Subcutaneous adipose tissue (tissue), 4 donors: ENCODE results near the gene CSNK2A1. TPM values are rescaled to one million over a fixed set of nuclear protein-coding genes. Genes with fewer than 3 reads are reported as not detected.

Source experiments
- total RNA-seq, 4 donors: library from RNA; depleted of rRNA; stranded (reverse); fragments of >200 nt; gene quantifications; one replicate each; pipeline ENCODE4 v1.1.0, GENCODE V29; 2016
- TF ChIP-seq, protein P1 (sequence below): fragments of 450-650 bp; IDR thresholded peaks from one replicate; pipeline ENCODE4 v1.5.1; 2016; ENCODE audit warnings: low read depth, mild to moderate bottlenecking, control low read depth, antibody characterized with exemption, moderate library complexity

The CSNK2A1 gene
- total RNA-seq, 4 donors from 2014 or later: 63.0 to 103 (median 78.3) TPM

GRCh38 chr20:434661-435419, 108.8 kb downstream of the CSNK2A1 start:
- TF ChIP-seq, protein P1, sequence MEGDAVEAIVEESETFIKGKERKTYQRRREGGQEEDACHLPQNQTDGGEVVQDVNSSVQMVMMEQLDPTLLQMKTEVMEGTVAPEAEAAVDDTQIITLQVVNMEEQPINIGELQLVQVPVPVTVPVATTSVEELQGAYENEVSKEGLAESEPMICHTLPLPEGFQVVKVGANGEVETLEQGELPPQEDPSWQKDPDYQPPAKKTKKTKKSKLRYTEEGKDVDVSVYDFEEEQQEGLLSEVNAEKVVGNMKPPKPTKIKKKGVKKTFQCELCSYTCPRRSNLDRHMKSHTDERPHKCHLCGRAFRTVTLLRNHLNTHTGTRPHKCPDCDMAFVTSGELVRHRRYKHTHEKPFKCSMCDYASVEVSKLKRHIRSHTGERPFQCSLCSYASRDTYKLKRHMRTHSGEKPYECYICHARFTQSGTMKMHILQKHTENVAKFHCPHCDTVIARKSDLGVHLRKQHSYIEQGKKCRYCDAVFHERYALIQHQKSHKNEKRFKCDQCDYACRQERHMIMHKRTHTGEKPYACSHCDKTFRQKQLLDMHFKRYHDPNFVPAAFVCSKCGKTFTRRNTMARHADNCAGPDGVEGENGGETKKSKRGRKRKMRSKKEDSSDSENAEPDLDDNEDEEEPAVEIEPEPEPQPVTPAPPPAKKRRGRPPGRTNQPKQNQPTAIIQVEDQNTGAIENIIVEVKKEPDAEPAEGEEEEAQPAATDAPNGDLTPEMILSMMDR: no peak

DNA sequence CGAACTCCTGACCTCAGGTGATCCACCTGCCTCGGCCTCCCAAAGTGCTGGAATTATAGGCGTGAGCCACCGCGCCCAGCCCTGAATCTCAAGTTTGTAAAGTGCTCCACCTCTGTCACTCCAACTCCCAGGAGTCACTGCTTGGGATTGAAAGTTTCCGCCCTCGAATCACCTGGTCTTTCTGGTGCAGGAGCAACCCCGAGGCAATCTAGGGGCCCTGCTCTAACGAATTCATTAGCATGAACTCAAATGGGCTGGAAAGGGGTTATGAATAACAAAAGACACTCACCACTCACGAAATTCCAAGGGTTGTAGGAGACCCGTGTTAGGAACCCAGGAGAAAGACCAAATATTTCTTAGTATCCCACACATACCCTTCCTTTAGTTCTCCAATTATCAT, 109.4 kb downstream of the CSNK2A1 start:
- TF ChIP-seq, protein P1: no peak

- TF ChIP-seq, protein P1: no peak
Measured at GRCh38 chr20:433300-433975, 110.2 kb downstream of the CSNK2A1 start.

DNA sequence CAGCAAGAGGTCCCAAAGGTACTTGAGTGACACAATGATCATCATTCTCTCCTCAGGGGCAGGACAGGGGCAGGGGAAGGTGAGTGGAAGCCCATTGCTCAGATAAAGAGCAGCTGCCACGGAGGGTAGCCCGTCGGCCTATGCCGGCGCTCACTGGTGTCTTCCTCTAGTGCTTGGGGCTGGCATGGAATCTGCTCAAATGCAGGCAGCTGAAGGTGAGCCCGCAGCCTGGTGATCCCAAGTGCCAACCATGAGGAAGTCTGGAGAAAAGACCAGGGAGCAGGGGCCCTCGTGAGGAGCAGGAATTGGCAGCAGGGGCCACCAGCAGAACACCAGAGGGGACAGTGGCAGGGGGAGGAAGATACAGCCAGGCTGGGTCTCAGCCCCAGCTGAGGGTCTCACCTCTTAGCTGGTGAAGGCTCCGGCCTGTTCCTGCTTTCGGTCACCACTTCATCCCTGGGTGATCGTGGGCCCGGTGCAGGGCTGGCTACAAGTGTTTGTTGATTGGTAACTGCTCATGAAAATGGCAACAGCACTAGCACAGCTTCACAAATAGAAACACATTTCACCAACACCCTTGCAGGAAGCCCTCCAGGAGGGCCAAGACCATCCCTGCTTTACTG, 110.8 kb downstream of the CSNK2A1 start:
- TF ChIP-seq, protein P1: no peak

DNA sequence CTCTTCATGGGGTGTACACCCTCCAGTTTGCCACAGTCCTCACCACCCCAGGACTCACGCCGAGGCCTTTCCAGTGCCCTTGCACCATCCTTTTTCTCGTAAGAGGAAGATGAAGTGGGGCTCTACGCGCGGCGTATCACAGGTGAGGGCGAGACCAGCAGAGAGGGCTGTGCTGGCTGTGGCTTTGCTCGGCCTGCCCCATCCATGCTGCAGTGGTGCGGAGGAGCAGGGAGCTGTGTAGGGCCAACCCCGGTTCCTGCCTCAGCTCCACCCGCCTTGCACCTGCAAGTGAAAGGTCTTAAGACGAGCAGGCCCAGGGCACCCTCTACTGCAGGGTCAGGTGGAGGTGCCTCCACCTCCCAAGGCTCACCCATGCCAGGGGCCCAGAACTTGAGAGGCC, 111.4 kb downstream of the CSNK2A1 start:
- TF ChIP-seq, protein P1: no peak

DNA sequence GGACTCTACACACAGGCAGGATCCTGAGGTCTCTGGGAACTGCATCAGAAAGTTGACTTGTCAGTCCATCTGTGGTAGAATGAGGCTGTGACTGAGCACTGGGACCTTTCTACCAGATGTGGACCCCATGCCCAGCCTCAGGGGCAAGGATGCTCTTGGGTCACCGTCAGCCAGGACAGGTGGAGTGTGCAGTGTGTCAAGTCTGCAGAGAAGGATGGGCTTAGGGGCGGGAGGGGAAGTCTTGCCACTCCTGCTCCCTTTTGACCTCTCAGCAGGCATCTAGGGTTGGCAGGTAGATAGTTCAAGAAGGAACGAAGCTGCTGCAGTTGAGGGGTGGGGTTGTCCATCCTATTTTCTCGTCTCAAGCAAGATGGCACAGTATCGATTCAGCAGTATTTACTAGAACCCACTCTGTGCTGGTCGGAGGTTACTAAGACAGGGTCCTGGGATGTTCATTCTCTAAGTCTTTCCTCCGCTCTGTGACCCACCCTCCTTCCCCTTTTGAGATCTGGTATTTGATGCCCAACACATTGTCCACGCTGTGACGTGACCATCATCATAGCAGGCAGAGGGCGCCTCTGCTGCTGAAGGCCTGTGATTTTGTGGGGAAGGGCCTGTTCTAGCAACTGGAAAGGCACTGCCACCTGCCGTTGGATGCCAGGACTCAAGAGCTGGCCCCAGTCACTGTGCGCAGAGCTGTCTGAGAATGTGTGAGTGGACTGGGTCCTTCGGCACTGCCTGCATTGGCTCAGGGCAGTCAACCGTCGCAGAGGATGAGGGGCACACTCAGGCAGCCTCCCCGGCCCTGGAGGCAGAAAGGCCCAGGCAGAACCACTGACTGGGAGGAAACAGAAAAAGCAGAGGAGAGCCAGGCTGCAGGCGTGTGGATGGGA, 112.3 kb downstream of the CSNK2A1 start:
- TF ChIP-seq, protein P1: no peak
